Panc1 (cell line): ENCODE results near the gene ADAM12. TPM values are rescaled to one million over a fixed set of nuclear protein-coding genes. Genes with fewer than 3 reads are reported as not detected.

Experiments
- ATAC-seq: fragments of 200-7000 bp; cut with Tn5 transposase; 2 replicates; pipeline ENCODE4 v1.9.1; 2020; ENCODE audit warnings: mild to moderate bottlenecking, moderate library complexity
- BruUV-seq: library from RNA; stranded (reverse); fragments of 400-500 nt; replicated peaks from 2 replicates; lab custom pipeline; 2021; lab: Mats Ljungman, UMichigan
- CTCF ChIA-PET: fragments of 300-600 bp; sonication (Branson Sonifier 250); formaldehyde crosslinking; loops from one replicate; lab custom pipeline; 2022; ENCODE audit warnings: antibody characterized with exemption; lab: Charles Lee
- POLR2A ChIA-PET: fragments of 300-600 bp; sonication (Branson Sonifier 250); formaldehyde crosslinking; loops from one replicate; lab custom pipeline; 2022; ENCODE audit warnings: antibody characterized with exemption; lab: Charles Lee
- DNase-seq: peaks from one replicate; pipeline ENCODE4 v3.0.0-alpha.2; 2010; ENCODE audit warnings: low read depth, low spot score
- H3K27ac ChIP-seq: 2 replicates; pipeline ENCODE4 v1.5.1; 2011; ENCODE audit warnings: mild to moderate bottlenecking, low read length, inconsistent platforms
- H3K27me3 ChIP-seq: fragments of 200-500 bp; sonication (Bioruptor generic); 2 replicates; pipeline ENCODE4 v1.6.0; 2014; ENCODE audit warnings: low read length, inconsistent platforms; ENCODE audit not compliant: control insufficient read depth, insufficient read depth
- H3K36me3 ChIP-seq: fragments of 200-500 bp; sonication (Bioruptor generic); 2 replicates; pipeline ENCODE4 v1.5.1; 2014; ENCODE audit warnings: inconsistent platforms, mild to moderate bottlenecking, low read length, moderate library complexity; ENCODE audit not compliant: control insufficient read depth, insufficient read depth
- H3K4me1 ChIP-seq: 2 replicates; pipeline ENCODE4 v1.5.1; 2011; ENCODE audit warnings: inconsistent platforms, mild to moderate bottlenecking, low read length, moderate library complexity; ENCODE audit not compliant: control insufficient read depth, insufficient read depth
- H3K4me3 ChIP-seq, 2 experiments: 2 replicates each; pipeline ENCODE4 v1.5.1; 2011 to 2012; ENCODE audit warnings: low read depth in 2 of 2, low read length in 2 of 2, mild to moderate bottlenecking in 2 of 2, inconsistent platforms in 1 of 2, moderate library complexity in 1 of 2
- H3K9me3 ChIP-seq: fragments of 200-500 bp; sonication (Bioruptor generic); 2 replicates; pipeline ENCODE4 v1.5.1; 2014; ENCODE audit warnings: low read depth, mild to moderate bottlenecking, inconsistent platforms, low read length, moderate library complexity; ENCODE audit not compliant: control insufficient read depth, insufficient read depth
- POLR2AphosphoS5 ChIP-seq: IDR thresholded peaks from 2 replicates; pipeline ENCODE4 v1.6.1; 2012; ENCODE audit warnings: mild to moderate bottlenecking, low read depth, low read length, moderate library complexity
- REST ChIP-seq, 2 experiments: IDR thresholded peaks; 2 replicates each; pipeline ENCODE4 v1.6.1; 2011 to 2012; ENCODE audit warnings: low read depth in 2 of 2, control low read depth in 1 of 2, low read length in 1 of 2, mild to moderate bottlenecking in 1 of 2, moderate library complexity in 1 of 2; ENCODE audit not compliant: insufficient read depth in 1 of 2
- SIN3A ChIP-seq: IDR thresholded peaks from 2 replicates; pipeline ENCODE4 v1.6.1; 2012; ENCODE audit warnings: low read depth, mild to moderate bottlenecking, low read length, moderate library complexity, borderline replicate concordance; ENCODE audit not compliant: insufficient read depth
- TCF7L2 ChIP-seq: IDR thresholded peaks from 2 replicates; pipeline ENCODE4 v1.6.1; 2011; ENCODE audit warnings: mild to moderate bottlenecking, low read depth, low read length, inconsistent platforms
- in situ Hi-C: cut with HindIII; loops from 2 replicates; pipeline ENCODE4 v1.10.0; 2016; ENCODE audit warnings: low sequenced_read_pairs, low pct_unique_long_range_greater_than_20kb
- intact Hi-C: fragments of 100-400 bp; cut with micrococcal nuclease; formaldehyde crosslinking; loops from one replicate; pipeline ENCODE4 v1.10.0; 2022; ENCODE audit not compliant: unreplicated experiment
- total RNA-seq: library from RNA; stranded (reverse); gene quantifications from one replicate; pipeline ENCODE4 v1.2.1, GENCODE V29; 2021; ENCODE audit not compliant: unreplicated experiment
- TF ChIP-seq, protein P1 (sequence below): fragments of 450-650 bp; IDR thresholded peaks from 2 replicates; pipeline ENCODE4 v1.5.1; 2017; ENCODE audit warnings: mild to moderate bottlenecking

ADAM12 gene
- total RNA-seq, 1 experiment from 2014 or later, result 0.10 TPM

GRCh38 chr10:126156012-126156411 is 232.3 kb downstream of the ADAM12 start:
- ChIA-PET POLR2A (no interaction called here), CTCF (no interaction called here)
- Histone ChIP-seq H3K27me3 (no peaks in the 10 kb centered on the region), H3K9me3 (peaks cover 5% of the 10 kb centered on the region; the same call in 1 of the 2 replicates), H3K4me1 (no peaks in the 10 kb centered on the region), H3K4me3 (no peak overlapping the region), H3K36me3 (no peaks in the 10 kb centered on the region), H3K27ac (no peak overlapping the region)
- TF ChIP-seq, protein P1, sequence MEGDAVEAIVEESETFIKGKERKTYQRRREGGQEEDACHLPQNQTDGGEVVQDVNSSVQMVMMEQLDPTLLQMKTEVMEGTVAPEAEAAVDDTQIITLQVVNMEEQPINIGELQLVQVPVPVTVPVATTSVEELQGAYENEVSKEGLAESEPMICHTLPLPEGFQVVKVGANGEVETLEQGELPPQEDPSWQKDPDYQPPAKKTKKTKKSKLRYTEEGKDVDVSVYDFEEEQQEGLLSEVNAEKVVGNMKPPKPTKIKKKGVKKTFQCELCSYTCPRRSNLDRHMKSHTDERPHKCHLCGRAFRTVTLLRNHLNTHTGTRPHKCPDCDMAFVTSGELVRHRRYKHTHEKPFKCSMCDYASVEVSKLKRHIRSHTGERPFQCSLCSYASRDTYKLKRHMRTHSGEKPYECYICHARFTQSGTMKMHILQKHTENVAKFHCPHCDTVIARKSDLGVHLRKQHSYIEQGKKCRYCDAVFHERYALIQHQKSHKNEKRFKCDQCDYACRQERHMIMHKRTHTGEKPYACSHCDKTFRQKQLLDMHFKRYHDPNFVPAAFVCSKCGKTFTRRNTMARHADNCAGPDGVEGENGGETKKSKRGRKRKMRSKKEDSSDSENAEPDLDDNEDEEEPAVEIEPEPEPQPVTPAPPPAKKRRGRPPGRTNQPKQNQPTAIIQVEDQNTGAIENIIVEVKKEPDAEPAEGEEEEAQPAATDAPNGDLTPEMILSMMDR, result no peak
- TF ChIP-seq SIN3A (no peak), REST (IDR thresholded peaks at IDR 0.05; ENCODE audit: insufficient read depth in 1 of 2, low read depth in 2 of 2, low read length in 1 of 2) (no peak), TCF7L2 (no peak), POLR2AphosphoS5 (no peak)
- in situ Hi-C loops (no loop called here), intact Hi-C loops (no loop called here)
- DNase-seq (no peak), ATAC-seq (no peak)
- no TSS peak for BruUV-seq

- no peak for ATAC-seq
- no peak overlapping the region for H3K4me3 ChIP-seq
- BruUV-seq, result no TSS peak
- DNase-seq, result no peak
- H3K4me1 ChIP-seq, result no peaks in the 10 kb centered on the region
- H3K9me3 ChIP-seq, result peaks cover 7% of the 10 kb centered on the region; the same call in 1 of the 2 replicates
- TF ChIP-seq, protein P1, result no peak
- TF ChIP-seq TCF7L2, result no peak
- no peak for TF ChIP-seq SIN3A
- no peak for TF ChIP-seq REST (IDR thresholded peaks at IDR 0.05; ENCODE audit: insufficient read depth in 1 of 2, low read depth in 2 of 2, low read length in 1 of 2)
- no peak for TF ChIP-seq POLR2AphosphoS5
- H3K27me3 ChIP-seq, result no peaks in the 10 kb centered on the region
- intact Hi-C loops, result no loop called here
- H3K27ac ChIP-seq, result no peak overlapping the region
- in situ Hi-C loops, result no loop called here
- POLR2A ChIA-PET, result no interaction called here
- CTCF ChIA-PET, result no interaction called here
- no peaks in the 10 kb centered on the region for H3K36me3 ChIP-seq
Observed at GRCh38 chr10:126155528-126155927, 232.7 kb downstream of the ADAM12 start.
